ENCODE results near the gene TCERG1L.
"Not testable (repeated sequence)": the region's sequence is repeated elsewhere in the genome, so short reads cannot be mapped to it uniquely, and the experiment has no call there.

The TCERG1L gene

GRCh38 chr10:131145756-131146155 lies 165.8 kb downstream of the TCERG1L start:
- DNase-seq (ENCODE audit: low read depth in 2 of 2), result no peak

- DNase-seq (ENCODE audit: low read depth in 2 of 2), result no peak
Observed at GRCh38 chr10:131144711-131145375, 166.7 kb downstream of the TCERG1L start.

GRCh38 chr10:131144196-131144595 lies 167.3 kb downstream of the TCERG1L start:
- no peak for DNase-seq (ENCODE audit: low read depth in 2 of 2)

- DNase-seq (ENCODE audit: low read depth in 2 of 2), result no peak
Observed at GRCh38 chr10:131143425-131144165, 167.9 kb downstream of the TCERG1L start.

- DNase-seq (ENCODE audit: low read depth in 2 of 2), result no peak
Observed at GRCh38 chr10:131142517-131143380, 168.8 kb downstream of the TCERG1L start.

- DNase-seq (ENCODE audit: low read depth in 2 of 2), result no peak
Observed at GRCh38 chr10:131141645-131142516, 169.6 kb downstream of the TCERG1L start.

GRCh38 chr10:131141207-131141606 lies 170.3 kb downstream of the TCERG1L start:
- no peak for DNase-seq (ENCODE audit: low read depth in 2 of 2)

GRCh38 chr10:131140606-131141005 lies 170.9 kb downstream of the TCERG1L start:
- no peak for DNase-seq (ENCODE audit: low read depth in 2 of 2)

GRCh38 chr10:131137223-131137622 lies 174.3 kb downstream of the TCERG1L start:
- DNase-seq (ENCODE audit: low read depth in 2 of 2), result no peak

- not testable (repeated sequence) for DNase-seq (ENCODE audit: low read depth in 2 of 2)
Observed at GRCh38 chr10:131136336-131136735, 175.2 kb downstream of the TCERG1L start.

GRCh38 chr10:131135716-131136115 lies 175.8 kb downstream of the TCERG1L start:
- no peak for DNase-seq (ENCODE audit: low read depth in 2 of 2)

GRCh38 chr10:131134651-131135050 lies 176.9 kb downstream of the TCERG1L start:
- DNase-seq (ENCODE audit: low read depth in 2 of 2), result no peak

GRCh38 chr10:131134001-131134576 lies 177.4 kb downstream of the TCERG1L start:
- DNase-seq (ENCODE audit: low read depth in 2 of 2), result no peak

- DNase-seq (ENCODE audit: low read depth in 2 of 2), result no peak
Observed at GRCh38 chr10:131132681-131133080, 178.8 kb downstream of the TCERG1L start.

GRCh38 chr10:131131726-131132591 lies 179.6 kb downstream of the TCERG1L start:
- DNase-seq (ENCODE audit: low read depth in 2 of 2), result no peak

- no peak for DNase-seq (ENCODE audit: low read depth in 2 of 2)
Observed at GRCh38 chr10:131130025-131130424, 181.5 kb downstream of the TCERG1L start.

GRCh38 chr10:131129544-131129943 lies 182.0 kb downstream of the TCERG1L start:
- no peak for DNase-seq (ENCODE audit: low read depth in 2 of 2)

GRCh38 chr10:131128731-131129130 lies 182.8 kb downstream of the TCERG1L start:
- no peak for DNase-seq (ENCODE audit: low read depth in 2 of 2)

GRCh38 chr10:131127610-131128009 lies 183.9 kb downstream of the TCERG1L start:
- no peak for DNase-seq (ENCODE audit: low read depth in 2 of 2)

GRCh38 chr10:131127138-131127589 lies 184.4 kb downstream of the TCERG1L start:
- no peak for DNase-seq (ENCODE audit: low read depth in 2 of 2)
